Islet precursor cell (in vitro differentiated cells): Measurements from ENCODE around the gene OSBPL1A.
A peak's percentile ranks its signal among the peaks of the same experiment; 100 is the strongest.

Experiments used
- DNase-seq: peaks from one replicate; pipeline ENCODE4 v3.0.0-alpha.2; 2018

The OSBPL1A gene

GRCh38 chr18:24214144-24214543, 183.5 kb downstream of the OSBPL1A start:
- no peak for DNase-seq

- DNase-seq, result peak; percentile 79
Measured at GRCh38 chr18:24212939-24213338, 184.7 kb downstream of the OSBPL1A start.

GRCh38 chr18:24209558-24209957, 188.1 kb downstream of the OSBPL1A start:
- DNase-seq, result no peak

GRCh38 chr18:24208270-24209035, 189.2 kb downstream of the OSBPL1A start:
- no peak for DNase-seq

DNA sequence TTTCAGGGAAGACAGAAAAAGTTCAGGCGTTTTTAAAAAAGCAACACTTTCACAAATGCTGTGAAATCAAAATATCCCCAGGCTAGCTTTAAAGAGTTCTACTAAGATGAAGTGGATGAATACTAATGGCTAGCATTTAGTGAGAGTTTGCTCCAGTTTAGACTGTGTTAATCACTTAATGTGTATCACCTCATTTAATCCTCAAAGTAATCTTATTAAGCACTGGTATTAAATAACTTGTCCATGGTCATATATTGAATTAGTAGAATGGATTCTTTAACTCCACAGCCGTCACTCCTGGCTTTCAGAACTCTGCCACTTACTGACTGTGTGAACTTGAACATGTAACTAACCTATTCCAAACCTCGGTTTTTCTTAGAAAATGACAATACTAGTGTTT, 192.7 kb downstream of the OSBPL1A start:
- no peak for DNase-seq

DNA sequence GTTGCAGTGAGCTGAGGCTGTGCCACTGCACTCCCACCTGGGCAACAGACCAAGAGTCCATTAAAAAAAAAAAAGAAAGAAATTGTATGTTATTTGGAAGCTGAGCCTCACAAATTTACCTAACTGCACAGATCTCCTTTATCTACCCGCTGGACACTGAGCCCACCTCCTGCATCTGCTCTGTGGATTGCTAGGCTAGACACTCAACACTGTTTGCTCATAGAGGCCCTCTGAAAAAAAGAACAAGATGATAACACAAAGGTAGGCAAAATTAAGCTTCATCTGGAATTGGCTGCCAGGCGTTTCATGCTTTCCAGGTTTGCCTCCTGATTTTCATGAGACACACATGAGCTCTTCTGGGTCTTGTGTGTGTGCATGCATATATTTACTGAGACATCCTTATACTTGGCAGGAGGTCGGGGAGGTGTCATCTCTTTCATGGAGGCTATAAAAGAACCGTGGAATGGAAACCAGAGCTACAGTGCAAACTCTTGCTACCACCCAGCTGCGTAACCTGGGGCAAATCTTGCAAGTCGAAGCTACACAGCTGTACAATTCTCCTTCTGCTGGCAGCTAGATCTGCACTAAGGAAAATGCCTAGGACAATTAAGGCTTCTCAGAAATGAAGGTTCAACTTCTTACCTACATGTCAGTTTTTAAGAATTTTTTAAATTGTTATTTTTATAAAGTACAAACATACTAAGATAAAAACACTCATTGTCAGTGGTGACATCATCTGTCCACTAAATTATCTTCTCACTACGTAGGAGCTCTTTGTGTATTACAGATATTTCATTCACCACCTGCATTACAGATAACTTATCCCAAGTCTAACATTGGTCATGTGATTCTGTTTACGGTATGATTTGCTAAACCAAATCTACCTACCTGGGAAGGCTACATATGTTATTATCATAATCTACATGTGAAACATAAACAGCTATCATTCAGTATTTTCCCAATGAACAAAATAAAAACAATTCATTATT, 195.6 kb downstream of the OSBPL1A start:
- DNase-seq, result no peak

DNA sequence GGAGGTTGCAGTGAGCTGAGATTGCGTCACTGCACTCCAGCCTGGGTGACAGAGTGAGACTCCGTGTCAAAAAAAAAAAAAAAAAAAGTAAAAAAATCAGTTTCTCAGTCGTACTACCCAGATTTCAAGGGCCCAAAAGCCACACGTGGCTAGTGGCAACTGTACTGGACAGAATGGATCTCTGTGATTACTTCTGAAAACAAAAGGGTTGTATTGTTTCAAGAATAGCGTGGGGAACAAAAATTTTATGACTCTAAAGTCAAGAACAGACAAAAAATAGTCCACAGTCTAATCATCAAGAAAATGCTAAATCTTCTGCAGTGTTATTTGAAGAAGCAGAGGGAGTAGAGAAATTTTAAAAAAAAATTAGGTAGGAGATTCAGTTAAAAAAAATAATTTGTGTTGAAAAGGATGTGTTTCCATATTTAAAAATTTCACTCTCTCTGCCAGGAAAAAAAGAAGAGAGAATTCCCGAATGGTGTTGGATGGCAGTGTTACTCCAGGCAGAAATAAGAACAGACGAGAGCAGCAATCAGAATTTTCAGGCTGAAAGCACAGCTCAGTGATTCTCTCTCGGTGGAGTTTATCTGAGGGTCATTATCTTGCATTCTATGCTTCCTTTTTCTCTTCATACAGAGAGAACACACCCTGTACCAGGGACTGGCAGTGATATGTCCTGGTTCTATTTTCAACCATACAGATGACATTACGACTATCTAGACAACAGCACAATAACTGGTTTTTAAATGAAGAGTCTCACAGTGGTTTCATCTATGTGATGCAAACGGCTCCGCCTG, 196.9 kb downstream of the OSBPL1A start:
- DNase-seq, result no peak

DNA sequence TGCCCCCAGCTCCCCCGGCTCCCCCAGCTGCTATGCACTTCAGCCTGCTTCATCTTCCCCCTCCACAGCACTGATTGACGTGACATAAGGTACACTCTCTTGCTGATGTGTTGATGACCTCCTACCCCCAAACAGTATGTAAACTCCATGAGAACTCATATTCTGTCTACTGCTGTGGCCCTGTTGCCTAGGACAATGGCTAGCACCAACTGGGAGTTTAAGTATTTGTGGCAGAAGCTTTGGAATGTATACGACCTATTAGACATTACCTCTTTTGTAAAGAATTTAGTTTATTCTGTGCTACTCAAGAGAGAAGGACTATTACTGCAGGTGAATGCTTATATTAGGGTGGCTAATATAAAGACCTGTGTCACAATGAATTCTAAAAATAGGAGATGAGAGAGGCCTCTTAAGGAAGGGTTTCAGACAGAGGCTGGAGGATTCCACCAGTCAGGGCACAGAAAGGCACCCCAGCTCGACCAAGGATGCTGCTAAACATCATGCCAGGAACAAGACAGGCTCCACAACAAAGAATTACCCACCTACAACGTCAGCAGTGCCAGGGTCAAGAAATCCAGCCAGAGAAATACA, 198.2 kb downstream of the OSBPL1A start:
- no peak for DNase-seq

DNA sequence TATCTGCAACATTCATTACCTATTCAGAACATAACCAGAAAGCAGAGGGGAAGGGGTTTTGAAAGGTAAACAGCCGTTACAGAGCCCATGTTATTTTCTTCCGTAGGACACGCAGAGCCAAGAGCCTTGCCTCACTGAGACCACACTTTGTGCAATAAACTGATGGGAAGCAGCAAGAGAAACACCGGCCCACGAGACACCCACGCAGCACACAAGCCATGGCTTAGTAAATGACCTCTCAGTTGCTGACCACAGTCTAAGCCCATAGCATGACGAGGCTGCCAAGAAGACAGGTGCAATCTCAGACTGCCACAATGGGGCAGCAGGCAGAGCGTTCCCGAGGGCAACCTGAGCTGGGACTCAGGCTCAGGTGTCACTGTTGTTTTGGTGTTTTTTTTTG, 199.2 kb downstream of the OSBPL1A start:
- no peak for DNase-seq

DNA sequence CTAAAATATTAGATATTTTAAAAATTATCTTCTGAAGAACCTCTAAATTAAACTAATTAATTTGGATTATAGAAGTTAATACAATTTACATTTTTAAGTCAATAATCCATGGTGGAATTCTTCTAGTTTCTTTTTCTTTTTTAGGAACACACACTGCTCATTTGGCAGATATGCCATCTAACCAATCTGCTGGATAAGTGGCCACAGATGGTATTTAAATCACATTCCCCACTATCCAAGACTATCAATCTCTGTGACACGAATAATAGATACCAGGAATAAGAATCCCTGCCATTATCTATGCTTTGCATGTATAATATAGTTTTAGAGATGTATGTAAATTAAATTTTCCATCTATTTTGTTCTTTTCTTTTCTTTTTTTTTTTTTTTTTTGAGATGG, 200.2 kb downstream of the OSBPL1A start:
- no peak for DNase-seq

- DNase-seq, result no peak
Measured at GRCh38 chr18:24196764-24197163, 200.9 kb downstream of the OSBPL1A start.

DNA sequence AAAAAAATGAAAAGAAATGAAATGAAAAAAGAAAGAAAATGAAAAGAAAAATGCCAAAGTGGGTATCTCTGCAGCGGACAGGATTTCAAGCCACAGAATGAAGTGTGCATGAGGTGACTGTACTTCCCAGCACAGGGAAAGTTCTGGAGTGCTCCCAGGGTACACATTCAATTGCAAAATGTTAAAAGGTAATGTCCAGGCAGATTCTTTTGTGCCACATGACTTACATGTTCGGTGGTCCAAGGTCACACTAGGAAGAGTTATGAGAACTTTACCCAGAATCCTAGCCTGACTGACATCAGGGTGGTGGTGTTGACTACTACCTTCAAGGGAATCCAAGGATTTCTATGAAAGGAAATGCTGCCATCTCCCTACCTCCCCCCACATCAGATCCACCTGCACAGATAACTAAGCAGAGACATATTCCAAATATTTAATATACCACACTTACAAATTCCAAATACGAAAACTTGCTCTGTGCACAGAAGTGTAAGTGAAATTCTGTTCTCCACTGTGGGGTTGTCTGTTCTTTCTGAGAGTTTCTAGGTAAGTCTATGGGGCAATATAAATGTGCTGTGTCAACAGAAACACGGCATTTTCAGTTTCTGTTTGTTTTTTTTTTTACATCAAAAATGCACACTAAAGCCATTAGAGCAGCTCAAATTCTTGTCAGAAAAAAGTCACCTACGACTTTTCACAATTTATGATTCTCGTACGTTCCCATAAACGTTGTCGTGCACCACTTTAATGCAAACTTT, 202.1 kb downstream of the OSBPL1A start:
- no peak for DNase-seq

DNA sequence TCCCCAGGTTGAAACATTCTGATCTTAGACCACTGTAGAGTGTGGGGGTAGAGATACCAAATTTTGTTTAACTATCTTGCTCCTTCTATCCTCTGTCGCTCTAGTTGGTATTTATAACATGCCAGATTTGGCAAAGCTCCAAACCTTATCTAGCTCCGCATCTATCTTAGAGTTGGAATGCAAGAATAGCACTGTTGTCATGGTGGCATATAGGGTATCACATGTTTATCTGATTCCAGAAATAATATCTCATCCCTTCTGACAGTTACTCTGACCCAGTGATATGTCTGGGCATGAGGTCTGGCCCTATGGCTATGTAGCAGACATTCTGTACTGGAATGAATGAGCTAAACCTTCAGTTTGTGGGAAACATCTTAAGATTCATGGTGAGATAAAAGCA, 207.0 kb downstream of the OSBPL1A start:
- DNase-seq, result no peak

DNA sequence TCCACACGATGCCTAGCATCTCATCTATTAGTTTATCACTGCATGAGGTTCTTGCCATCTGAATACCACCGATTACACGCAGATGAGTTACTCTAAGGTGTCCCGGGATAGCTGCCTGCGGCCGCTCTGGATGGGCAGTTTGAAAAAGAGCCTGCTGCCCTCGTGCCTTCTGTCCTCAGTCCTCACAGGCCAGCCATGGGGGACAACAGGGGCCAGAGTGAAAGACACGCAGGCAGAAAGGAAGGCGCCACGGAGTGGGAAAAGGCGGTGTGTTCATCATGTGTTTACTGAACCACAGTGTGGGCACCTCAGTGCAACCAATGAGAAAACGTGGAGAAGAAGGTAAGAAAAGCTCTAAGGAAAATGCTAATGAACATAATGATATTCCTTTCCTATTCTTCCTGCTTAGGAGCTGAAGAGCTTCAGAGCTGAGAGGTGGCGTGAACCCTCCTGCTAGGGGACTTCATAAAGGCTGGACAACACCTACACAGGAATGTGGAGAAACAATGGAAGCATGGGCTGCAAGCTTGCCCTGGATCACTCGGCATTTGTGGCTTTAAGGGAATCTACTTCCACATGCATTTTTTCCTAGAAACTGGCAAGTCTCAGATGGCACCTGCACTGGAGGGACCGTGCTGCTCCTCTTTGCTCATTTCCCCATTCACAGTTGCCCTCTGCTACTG, 207.8 kb downstream of the OSBPL1A start:
- DNase-seq, result no peak

DNA sequence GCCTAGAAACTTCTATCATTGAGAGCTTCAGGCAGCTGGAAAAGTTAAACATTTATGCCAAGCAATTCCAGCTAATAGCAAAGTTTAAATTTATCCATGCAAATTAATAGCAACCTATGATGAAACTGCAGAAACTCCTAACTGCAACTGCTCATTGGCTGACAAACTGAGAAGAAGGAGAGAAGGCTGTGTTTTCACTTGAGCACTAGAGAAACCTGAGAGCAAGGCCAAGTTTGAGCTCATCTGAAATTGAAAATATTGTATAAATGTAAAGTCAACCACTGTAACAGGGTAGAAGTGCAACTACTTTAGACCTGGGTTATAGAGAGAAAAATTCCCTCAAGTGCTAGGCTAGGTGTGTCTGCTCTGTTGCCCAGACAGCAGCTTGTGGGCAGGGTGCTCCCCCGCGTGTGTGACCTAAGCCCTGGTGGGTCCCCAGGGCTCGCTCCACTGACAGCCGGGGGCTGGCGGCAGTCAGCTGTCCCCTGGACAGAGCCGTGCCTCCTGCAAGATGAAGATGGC, 208.6 kb downstream of the OSBPL1A start:
- DNase-seq, result no peak

DNA sequence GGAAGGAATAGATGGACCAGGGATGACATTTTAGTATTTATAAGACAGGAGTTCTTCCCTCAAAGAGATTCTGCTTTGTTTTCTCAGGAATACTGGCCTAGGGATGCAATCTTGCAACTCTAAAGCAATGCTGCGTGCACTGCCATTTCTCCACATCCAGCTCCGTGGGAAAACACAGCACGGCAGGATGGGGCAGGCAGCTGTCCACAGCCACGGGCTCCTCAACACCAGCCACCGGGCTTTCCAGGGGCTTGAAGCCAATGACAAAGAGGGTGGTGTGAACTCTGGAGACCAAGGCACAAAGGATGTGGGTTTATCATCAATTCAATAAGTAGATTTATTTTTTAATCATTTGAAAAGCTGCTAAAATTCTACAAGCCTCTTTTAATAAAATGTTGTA, 209.5 kb downstream of the OSBPL1A start:
- DNase-seq, result no peak

DNA sequence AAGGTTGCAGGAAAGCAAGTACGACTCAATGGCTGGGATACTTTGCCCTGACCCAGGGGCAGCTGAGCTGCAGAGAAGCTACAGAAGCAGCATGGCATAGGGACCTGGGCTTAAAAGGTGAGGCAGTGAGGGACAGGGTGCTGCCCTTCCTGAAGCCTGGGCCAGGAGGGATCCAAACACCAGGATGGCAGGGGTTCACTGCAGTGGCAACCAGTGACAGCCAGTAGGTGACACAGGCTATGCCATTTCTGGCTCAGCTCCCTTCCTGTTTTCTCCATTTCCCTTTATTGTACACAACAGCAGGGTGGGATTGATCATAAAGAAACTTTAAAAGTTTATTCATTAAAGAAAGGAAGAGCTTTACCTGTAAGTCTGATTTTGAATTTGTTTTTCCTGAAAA, 209.9 kb downstream of the OSBPL1A start:
- DNase-seq, result no peak

DNA sequence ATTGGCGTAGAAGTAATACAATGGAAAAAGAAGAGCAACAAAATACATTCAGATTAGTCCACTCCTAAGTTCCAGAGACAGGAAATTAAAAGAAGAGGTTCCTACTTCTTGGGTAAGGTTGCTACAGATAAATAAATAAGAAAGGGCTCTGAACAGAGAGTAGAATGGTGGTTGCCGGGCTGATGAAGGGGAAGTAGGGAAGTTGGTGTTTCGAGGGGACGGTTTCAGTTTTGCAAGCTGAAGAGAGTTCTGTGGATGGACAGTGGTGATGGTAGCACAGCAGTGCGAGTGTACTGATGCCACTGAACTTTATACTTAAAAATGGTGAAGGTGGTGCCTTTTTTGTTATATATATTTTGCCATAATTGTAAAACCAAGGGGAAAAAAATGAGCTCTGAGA, 210.6 kb downstream of the OSBPL1A start:
- DNase-seq, result no peak

- DNase-seq, result no peak
Measured at GRCh38 chr18:24185805-24186204, 211.8 kb downstream of the OSBPL1A start.

DNA sequence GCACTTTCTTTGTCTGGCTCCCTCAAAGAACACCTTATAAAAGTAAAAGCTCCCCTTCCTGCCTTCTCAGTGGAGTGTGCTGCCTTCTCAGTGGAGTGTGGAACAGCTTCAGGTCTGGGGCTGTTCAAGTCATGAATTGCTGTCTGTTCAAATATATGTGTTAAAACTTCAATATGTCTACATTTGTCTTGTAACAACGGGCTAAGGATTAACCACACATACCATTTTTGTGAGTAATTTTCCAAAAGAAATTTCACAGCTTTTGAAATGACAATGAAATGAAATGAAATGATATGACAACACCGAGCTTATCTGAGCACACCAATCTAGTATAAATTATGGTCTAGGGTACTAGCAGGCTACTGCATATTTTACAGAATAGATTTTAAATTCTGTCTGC, 215.8 kb downstream of the OSBPL1A start:
- DNase-seq, result no peak

DNA sequence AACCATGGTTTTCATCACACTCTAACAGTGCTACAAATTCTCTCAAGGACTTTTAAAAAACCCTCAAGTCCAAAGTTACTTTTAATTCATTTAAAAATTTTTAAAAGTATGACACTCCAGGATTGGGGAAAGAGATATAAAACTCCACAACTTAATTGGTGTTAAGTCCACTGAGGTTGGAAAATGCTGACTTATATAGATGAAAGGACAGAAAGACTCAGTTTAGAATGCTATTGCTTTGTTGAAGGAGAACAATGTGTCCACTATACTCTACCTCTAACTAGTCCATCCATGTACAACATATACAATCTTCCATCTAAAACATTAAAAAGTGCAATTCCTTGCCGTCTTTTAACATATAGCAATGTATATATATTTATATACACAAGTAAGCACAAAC, 217.6 kb downstream of the OSBPL1A start:
- DNase-seq, result no peak
